Suprapubic skin (tissue), 4 donors: ENCODE results near the gene STRA6. TPM values are rescaled to one million over a fixed set of nuclear protein-coding genes. Genes with fewer than 3 reads are reported as not detected.

Experiments
- DNase-seq, 2 donors: peaks; one replicate each; pipeline ENCODE4 v3.0.0-alpha.2; 2019; ENCODE audit warnings: low spot score in 2 of 2
- H3K27ac ChIP-seq: fragments of 200-600 bp; sonication (generic); one replicate; pipeline ENCODE4 v1.5.1; 2019
- H3K27me3 ChIP-seq: fragments of 200-600 bp; sonication (generic); one replicate; pipeline ENCODE4 v1.5.1; 2019
- H3K36me3 ChIP-seq: fragments of 200-600 bp; sonication (generic); one replicate; pipeline ENCODE4 v1.5.1; 2019
- H3K4me1 ChIP-seq: fragments of 200-600 bp; sonication (generic); one replicate; pipeline ENCODE4 v1.5.1; 2019
- H3K4me3 ChIP-seq: fragments of 200-600 bp; sonication (generic); one replicate; pipeline ENCODE4 v1.5.1; 2019; ENCODE audit warnings: mild to moderate bottlenecking
- H3K9me3 ChIP-seq: fragments of 200-600 bp; sonication (generic); one replicate; pipeline ENCODE4 v1.5.1; 2019
- CTCF ChIP-seq, 2 donors: fragments of 200-600 bp in 1 of 2; fragments of 450-650 bp in 1 of 2; sonication (generic) in 1 of 2; IDR thresholded peaks; one replicate each; pipeline ENCODE4 v1.5.1; 2016 to 2019; ENCODE audit warnings: antibody characterized with exemption in 2 of 2, mild to moderate bottlenecking in 1 of 2, moderate library complexity in 1 of 2
- EP300 ChIP-seq: sonication (generic); formaldehyde crosslinking; IDR thresholded peaks from one replicate; pipeline ENCODE4 v1.6.1; 2017; ENCODE audit warnings: antibody characterized with exemption
- POLR2A ChIP-seq, 2 donors: fragments of 450-650 bp; IDR thresholded peaks; one replicate each; pipeline ENCODE4 v1.6.1; 2017; ENCODE audit warnings: antibody characterized with exemption in 2 of 2, mild to moderate bottlenecking in 2 of 2, moderate library complexity in 2 of 2
- POLR2AphosphoS5 ChIP-seq, 3 donors: sonication (generic); formaldehyde crosslinking; IDR thresholded peaks; one replicate each; pipeline ENCODE4 v1.6.1; 2017; ENCODE audit warnings: antibody characterized with exemption in 3 of 3
- whole genome bisulfite sequencing: methylation state at CpG from one replicate; pipeline ENCODE4 v1.1.5; 2018; 5-methylcytosine and 5-hydroxymethylcytosine counted together
- total RNA-seq, 4 donors: library from RNA; depleted of rRNA; stranded (reverse); fragments of >200 nt; gene quantifications; one replicate each; pipeline ENCODE4 v1.1.0, GENCODE V29; 2016

Gene STRA6
- total RNA-seq, 4 donors from 2014 or later, result 0.26 to 0.39 TPM; not detected in 2

- H3K27ac ChIP-seq, result no peak overlapping the region
- no peak overlapping the region for H3K4me3 ChIP-seq
- whole genome bisulfite sequencing, result 94% methylated on average over 1 of the region's 1 CpG
- no peaks in the 10 kb centered on the region for H3K36me3 ChIP-seq
- H3K27me3 ChIP-seq, result peaks cover 16% of the 10 kb centered on the region
- DNase-seq, result no peak
- H3K4me1 ChIP-seq, result no peaks in the 10 kb centered on the region
- H3K9me3 ChIP-seq, result peaks cover 3% of the 10 kb centered on the region
- no peak for TF ChIP-seq POLR2AphosphoS5 (IDR thresholded peaks at IDR 0.05)
- TF ChIP-seq POLR2A (IDR thresholded peaks at IDR 0.05), result no peak
- no peak for TF ChIP-seq EP300
These were observed 56.2 kb downstream of the STRA6 start for GRCh38 chr15:74146277-74146800.

- TF ChIP-seq POLR2A (IDR thresholded peaks at IDR 0.05), result no peak
- Histone ChIP-seq H3K4me3 (no peak overlapping the region), H3K9me3 (peaks cover 3% of the 10 kb centered on the region), H3K27me3 (peaks cover 28% of the 10 kb centered on the region), H3K27ac (no peak overlapping the region), H3K4me1 (no peaks in the 10 kb centered on the region), H3K36me3 (no peaks in the 10 kb centered on the region)
- no peak for DNase-seq
- whole genome bisulfite sequencing, result 81% methylated on average over 6 of the region's 6 CpGs
These were observed 58.3 kb downstream of the STRA6 start for GRCh38 chr15:74144153-74144775.

- no peak for DNase-seq
- H3K4me3 ChIP-seq, result no peak overlapping the region
- TF ChIP-seq POLR2A (IDR thresholded peaks at IDR 0.05), result no peak
- no peak for TF ChIP-seq CTCF (IDR thresholded peaks at IDR 0.05)
- TF ChIP-seq EP300, result no peak
- TF ChIP-seq POLR2AphosphoS5 (IDR thresholded peaks at IDR 0.05), result no peak
- peaks cover 45% of the 10 kb centered on the region for H3K27me3 ChIP-seq
- H3K27ac ChIP-seq, result no peak overlapping the region
- peaks cover 10% of the 10 kb centered on the region for H3K4me1 ChIP-seq
- 97% methylated on average over 1 of the region's 1 CpG for WGBS
- peaks cover under 1% of the 10 kb centered on the region for H3K9me3 ChIP-seq
- H3K36me3 ChIP-seq, result no peaks in the 10 kb centered on the region
These were observed 61.0 kb downstream of the STRA6 start for GRCh38 chr15:74141591-74141990.

- Histone ChIP-seq H3K9me3 (no peaks in the 10 kb centered on the region), H3K4me3 (no peak overlapping the region), H3K36me3 (no peaks in the 10 kb centered on the region), H3K27ac (no peak overlapping the region), H3K27me3 (peaks cover 64% of the 10 kb centered on the region), H3K4me1 (peaks cover 26% of the 10 kb centered on the region)
- WGBS, result 73% methylated on average over 4 of the region's 4 CpGs
- DNase-seq, result no peak
- TF ChIP-seq CTCF (IDR thresholded peaks at IDR 0.05), result no peak
- TF ChIP-seq POLR2AphosphoS5 (IDR thresholded peaks at IDR 0.05), result no peak
These were observed 63.9 kb downstream of the STRA6 start for GRCh38 chr15:74138642-74139041.

GRCh38 chr15:74137537-74137894, 65.1 kb downstream of the STRA6 start:
- H3K27ac ChIP-seq, result no peak overlapping the region
- WGBS, result 64% methylated on average over 2 of the region's 2 CpGs

More at GRCh38 chr15:74137537-74137894, 65.1 kb downstream of the STRA6 start:
- Histone ChIP-seq H3K36me3 (no peaks in the 10 kb centered on the region), H3K4me3 (no peak overlapping the region), H3K4me1 (peaks cover 26% of the 10 kb centered on the region), H3K9me3 (no peaks in the 10 kb centered on the region), H3K27me3 (peaks cover 75% of the 10 kb centered on the region)
- no peak for DNase-seq
- no peak for TF ChIP-seq POLR2AphosphoS5 (IDR thresholded peaks at IDR 0.05)
- TF ChIP-seq EP300, result no peak
- no peak for TF ChIP-seq CTCF (IDR thresholded peaks at IDR 0.05)
- no peak for TF ChIP-seq POLR2A (IDR thresholded peaks at IDR 0.05)
